HepG2 (cell line): ENCODE results near the gene SLC29A3.

ENCODE experiments used
- CTCF ChIP-seq: sonication (generic); formaldehyde crosslinking; IDR thresholded peaks from 2 replicates; pipeline ENCODE4 v1.5.0; 2020; ENCODE audit warnings: mild to moderate bottlenecking, missing genetic modification reagents, moderate library complexity
- HDAC6 ChIP-seq: fragments of 200-600 bp; sonication (generic); IDR thresholded peaks from 2 replicates; pipeline ENCODE4 v1.7.0; 2017; ENCODE audit warnings: mild to moderate bottlenecking, antibody characterized with exemption, low read length, low read depth
- MAFK ChIP-seq, 2 experiments: IDR thresholded peaks in 1 of 2; conservative IDR thresholded peaks in 1 of 2; 2 replicates each; pipeline ENCODE4 v1.6.1; 2011; ENCODE audit warnings: improper control_type of control experiment in 2 of 2, low read length in 2 of 2
- MYNN ChIP-seq: sonication (generic); formaldehyde crosslinking; IDR thresholded peaks from 2 replicates; pipeline ENCODE4 v1.4.0; 2020; ENCODE audit warnings: mild to moderate bottlenecking, low read depth, missing genetic modification reagents
- POLR2AphosphoS2 ChIP-seq: IDR thresholded peaks from 2 replicates; pipeline ENCODE4 v1.6.1; 2011; ENCODE audit warnings: low read depth, low read length, improper control_type of control experiment
- PRDM10 ChIP-seq: sonication (generic); formaldehyde crosslinking; IDR thresholded peaks from 2 replicates; pipeline ENCODE4 v1.4.0; 2020; ENCODE audit warnings: low read depth, missing genetic modification reagents
- RFX5 ChIP-seq: IDR thresholded peaks from 2 replicates; pipeline ENCODE4 v1.6.1; 2011; ENCODE audit warnings: low read depth, low read length, improper control_type of control experiment
- SMC3 ChIP-seq: IDR thresholded peaks from 2 replicates; pipeline ENCODE4 v1.6.1; 2011; ENCODE audit warnings: low read length, improper control_type of control experiment
- ZSCAN29 ChIP-seq: sonication (generic); formaldehyde crosslinking; conservative IDR thresholded peaks from 2 replicates; pipeline ENCODE4 v1.4.0; 2020; ENCODE audit warnings: mild to moderate bottlenecking, missing genetic modification reagents

GRCh38 chr10:71288461-71288860 lies 30.6 kb upstream of the SLC29A3 start:
- TF ChIP-seq POLR2AphosphoS2, result no peak
- no peak for TF ChIP-seq HDAC6
- no peak for TF ChIP-seq SMC3
- TF ChIP-seq MYNN (CRISPR knock-in tag), result no peak
- no peak for TF ChIP-seq PRDM10 (CRISPR knock-in tag)
- TF ChIP-seq CTCF (CRISPR knock-in tag), result no peak
- TF ChIP-seq MAFK (conservative IDR thresholded peaks at IDR 0.05 in 1 of 2, IDR thresholded peaks at IDR 0.05 in 1 of 2; ENCODE audit: low read length in 2 of 2), result no peak
- no peak for TF ChIP-seq ZSCAN29 (CRISPR knock-in tag)
- TF ChIP-seq RFX5, result no peak
